Cardiac septum (tissue), 1 donor: Measurements from ENCODE around the gene KIAA1191. TPM values are rescaled to one million over a fixed set of nuclear protein-coding genes. Genes with fewer than 3 reads are reported as not detected.

Experiments
- DNase-seq: peaks from one replicate; pipeline ENCODE4 v3.0.0-alpha.2; 2020; ENCODE audit warnings: low spot score
- intact Hi-C: fragments of 100-400 bp; cut with DNase I; formaldehyde crosslinking; loops from one replicate; pipeline ENCODE4 v1.14.0; 2022
- total RNA-seq: library from RNA; stranded (reverse); fragmentation: NEBNext Ultra II Directional; extraction: Animal tissue kit (Norgen Biotek cat#: 25700); gene quantifications from one replicate; pipeline ENCODE4 v1.2.1, GENCODE V29; 2021
- donor health status: DM: no; HTN: no; CAD: no.

KIAA1191 gene
- total RNA-seq, 1 donor from 2014 or later, result 104 TPM

- no peak for DNase-seq
- intact Hi-C loops, result no loop called here
These were observed 29.9 kb upstream of the KIAA1191 start for GRCh38 chr5:176391479-176391878.

- DNase-seq, result no peak
- intact Hi-C loops, result loop anchor here (2.0 kb wide), 1 partner anchor 29 kb away; the partner anchor contains the start of gene KIAA1191
These were observed 27.9 kb upstream of the KIAA1191 start for GRCh38 chr5:176389135-176390123.

- intact Hi-C loops, result loop anchor here (2.0 kb wide), 1 partner anchor 28 kb away; the partner anchor contains the start of gene KIAA1191
- DNase-seq, result peak; percentile 98
These were observed 27.0 kb upstream of the KIAA1191 start, which contains the start of the genes HIGD2A and NOP16 for GRCh38 chr5:176388444-176389134. HIGD2A (plus strand) TSS chr5:176388751; CDS start chr5:176388820, 69 bp downstream. NOP16 (minus strand) TSS chr5:176388598; CDS start chr5:176388539, 59 bp downstream.

DNA sequence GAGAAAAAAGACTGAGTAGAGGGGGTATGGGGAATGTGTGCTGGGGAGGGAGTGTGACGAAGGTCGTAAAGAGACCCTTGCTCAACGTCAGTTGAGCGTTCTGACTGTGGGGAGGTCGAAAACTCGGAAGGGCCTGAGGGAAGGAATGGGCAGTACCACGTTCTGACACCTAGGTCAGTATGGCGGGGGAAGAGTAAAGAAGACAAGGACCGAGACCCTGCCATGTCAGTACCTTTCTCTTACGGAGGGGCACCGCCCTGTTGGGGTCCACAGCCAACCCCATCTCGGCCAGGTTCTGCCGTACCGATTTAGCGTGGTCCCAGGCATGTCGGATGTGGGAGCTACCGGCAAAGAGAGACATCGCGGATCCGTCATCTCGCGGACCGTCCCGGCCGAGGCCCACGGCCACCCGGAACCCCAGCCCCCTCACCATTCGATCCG is 26.5 kb upstream of the KIAA1191 start:
- no peak for DNase-seq
- intact Hi-C loops, result loop anchor here (2.0 kb wide), 1 partner anchor 27 kb away; the partner anchor contains the start of gene KIAA1191

DNA sequence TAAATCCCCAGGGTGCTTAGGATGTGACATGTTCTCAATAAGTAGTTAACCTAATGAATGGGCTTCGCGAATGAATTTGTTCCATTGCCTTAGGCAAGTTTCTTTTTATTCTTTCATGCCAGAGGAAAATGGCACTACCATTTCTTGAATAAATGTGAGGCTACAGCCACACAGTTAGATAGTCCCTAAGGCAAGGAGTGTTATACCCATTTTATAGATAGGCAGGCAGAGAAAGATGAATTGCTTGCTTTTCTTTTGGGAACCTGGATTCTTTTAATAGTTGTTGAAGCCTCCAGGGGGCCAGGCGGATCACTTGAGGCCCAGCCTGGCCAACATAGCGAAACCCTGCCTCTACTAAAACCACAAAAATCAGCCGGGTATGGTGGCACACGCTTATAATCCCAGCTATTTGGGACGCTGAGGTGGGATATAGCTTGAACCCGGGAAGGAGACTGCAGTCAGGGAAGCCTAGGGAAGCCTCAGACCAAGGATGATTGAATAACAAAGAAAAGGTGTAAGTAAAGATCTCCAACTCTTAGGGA is 25.9 kb upstream of the KIAA1191 start:
- intact Hi-C loops, result no loop called here
- no peak for DNase-seq

- DNase-seq, result no peak
- intact Hi-C loops, result no loop called here
These were observed 24.9 kb upstream of the KIAA1191 start for GRCh38 chr5:176386491-176386890.

- no peak for DNase-seq
- intact Hi-C loops, result no loop called here
These were observed 23.4 kb upstream of the KIAA1191 start for GRCh38 chr5:176384991-176385390.

GRCh38 chr5:176384366-176384930 is 22.9 kb upstream of the KIAA1191 start:
- intact Hi-C loops, result no loop called here
- DNase-seq, result no peak

GRCh38 chr5:176383961-176384360 is 22.4 kb upstream of the KIAA1191 start:
- DNase-seq, result no peak
- intact Hi-C loops, result no loop called here

DNA sequence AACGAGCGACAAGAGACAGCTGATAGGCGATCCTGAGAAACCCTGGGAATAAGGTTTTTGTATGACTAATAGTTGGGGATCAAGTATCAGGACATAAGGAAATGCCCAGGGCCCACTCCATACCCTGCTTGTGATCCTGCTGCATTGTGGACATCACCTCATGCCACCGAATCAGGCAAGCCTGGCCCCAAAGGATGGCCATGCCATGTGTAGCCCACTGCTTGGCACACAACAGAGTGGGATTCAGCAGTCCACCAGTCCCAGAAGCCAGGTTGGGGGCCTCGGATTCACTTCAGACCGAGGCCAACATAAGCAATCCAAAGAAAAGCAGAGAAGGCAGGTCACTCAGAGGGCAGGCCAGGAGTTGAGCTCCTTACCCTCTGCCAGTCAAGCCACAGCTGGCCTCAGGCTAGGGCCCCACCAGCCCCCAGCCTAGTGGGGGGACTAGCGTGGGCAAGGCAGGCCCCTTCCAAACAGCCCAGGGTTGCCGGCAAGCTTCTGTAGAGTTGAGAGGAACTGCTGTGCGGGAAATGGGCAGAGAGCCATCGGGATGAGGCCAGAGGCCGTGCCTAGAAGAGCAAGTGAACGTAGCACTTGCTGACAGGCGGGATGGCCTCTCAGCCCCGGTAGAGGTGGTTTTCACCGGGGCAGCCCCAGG is 21.8 kb upstream of the KIAA1191 start:
- no peak for DNase-seq
- intact Hi-C loops, result no loop called here

GRCh38 chr5:176382721-176383120 is 21.2 kb upstream of the KIAA1191 start:
- intact Hi-C loops, result no loop called here
- DNase-seq, result no peak

DNA sequence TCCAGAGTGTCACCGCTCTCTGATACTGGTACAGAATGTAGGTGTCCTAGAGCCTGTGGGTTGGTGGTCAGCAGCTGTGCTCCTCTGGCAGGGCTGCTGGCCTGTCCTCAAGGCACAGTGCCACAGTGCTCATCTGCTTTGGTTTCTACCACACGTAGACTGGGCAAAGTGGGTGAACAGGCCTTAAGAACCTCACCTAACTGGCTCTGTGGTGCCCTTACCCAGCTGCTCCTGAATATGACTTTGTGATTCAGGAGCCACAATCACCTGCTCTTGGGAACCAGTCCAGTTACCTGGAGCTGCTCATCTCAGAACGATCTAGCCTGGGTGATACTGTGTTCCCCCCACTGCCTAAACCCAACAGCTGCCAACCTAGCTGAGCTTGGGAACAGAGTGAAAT is 20.4 kb upstream of the KIAA1191 start:
- DNase-seq, result no peak
- intact Hi-C loops, result no loop called here

- DNase-seq, result no peak
- intact Hi-C loops, result no loop called here
These were observed 19.9 kb upstream of the KIAA1191 start for GRCh38 chr5:176381423-176381822.

GRCh38 chr5:176379881-176380280 is 18.3 kb upstream of the KIAA1191 start:
- intact Hi-C loops, result no loop called here
- DNase-seq, result no peak

GRCh38 chr5:176373100-176373818 is 11.7 kb upstream of the KIAA1191 start:
- DNase-seq, result no peak
- intact Hi-C loops, result no loop called here

- no peak for DNase-seq
- intact Hi-C loops, result no loop called here
These were observed 10.3 kb upstream of the KIAA1191 start for GRCh38 chr5:176371621-176372539.

- intact Hi-C loops, result no loop called here
- no peak for DNase-seq
These were observed 8.6 kb upstream of the KIAA1191 start for GRCh38 chr5:176369934-176370711.
